BLaER1 treated with 17β-estradiol and CSF1 and Interleukin-3, amounts not matched to agents 10 nM and 100 nM (cell line): Measurements from ENCODE around the gene TMPRSS3.

Experiments
- H3K27ac ChIP-seq, 11 experiments: shearing (Covaris generic); formaldehyde crosslinking; 2 replicates each; pipeline ENCODE4 v1.8.1; 2022
- H3K27me3 ChIP-seq, 11 experiments: shearing (Covaris generic); formaldehyde crosslinking; 2 replicates each; pipeline ENCODE4 v1.8.1; 2022
- H3K36me3 ChIP-seq, 11 experiments: shearing (Covaris generic); formaldehyde crosslinking; 2 replicates each; pipeline ENCODE4 v1.8.1; 2022
- H3K4me1 ChIP-seq, 10 experiments: shearing (Covaris generic); formaldehyde crosslinking; 2 replicates each; pipeline ENCODE4 v1.8.1; 2022
- H3K4me2 ChIP-seq, 11 experiments: shearing (Covaris generic); formaldehyde crosslinking; 2 replicates each; pipeline ENCODE4 v1.8.1; 2022
- H3K4me3 ChIP-seq, 10 experiments: shearing (Covaris generic); formaldehyde crosslinking; 2 replicates each; pipeline ENCODE4 v1.8.1; 2022
- H3K9ac ChIP-seq, 11 experiments: shearing (Covaris generic); formaldehyde crosslinking; 2 replicates each; pipeline ENCODE4 v1.8.1; 2022
- H3K9me3 ChIP-seq, 11 experiments: shearing (Covaris generic); formaldehyde crosslinking; replicated peaks in 1 of 11; 2 replicates each; pipeline ENCODE4 v1.8.1; 2022
- H4K20me1 ChIP-seq, 11 experiments: shearing (Covaris generic); formaldehyde crosslinking; 2 replicates each; pipeline ENCODE4 v1.8.1; 2022
- Cebpa-rat ChIP-seq, 11 experiments: shearing (Covaris generic); IDR thresholded peaks; 2 replicates each; pipeline ENCODE4 v1.8.1; 2022

The TMPRSS3 gene

DNA sequence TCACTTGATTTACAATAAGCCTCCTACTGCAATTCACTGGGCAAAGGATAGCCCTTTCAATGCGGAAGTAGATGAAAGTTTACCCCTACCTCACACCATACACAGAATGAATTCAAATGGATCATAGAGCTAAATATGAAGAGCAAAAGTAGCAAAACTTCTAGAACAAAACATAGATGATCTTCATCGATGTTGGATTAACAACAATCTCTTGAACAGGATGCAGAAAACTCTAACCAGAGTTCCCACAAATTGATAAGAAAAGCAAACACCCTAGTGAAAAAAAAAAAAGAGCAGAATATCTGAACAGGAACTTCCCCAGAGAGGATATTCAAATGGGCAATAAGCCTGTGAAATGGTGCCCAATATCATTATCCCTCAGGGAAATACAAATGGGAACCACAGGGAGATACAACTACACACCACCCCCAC is 6.0 kb upstream of the TMPRSS3 start:
- H3K36me3 ChIP-seq = no peaks in the 10 kb centered on the region
- no peak overlapping the region for H3K4me3 ChIP-seq
- H3K27me3 ChIP-seq = peaks cover 0 to 13% (median 0%) of the 10 kb centered on the region in 11 experiments; a peak in 3 of 22 replicates
- H3K4me2 ChIP-seq = no peak overlapping the region
- no peaks in the 10 kb centered on the region for H4K20me1 ChIP-seq
- H3K9ac ChIP-seq = no peak overlapping the region
- no peak overlapping the region for H3K27ac ChIP-seq
- TF ChIP-seq Cebpa-rat (IDR thresholded peaks at IDR 0.05) = no peak
- H3K9me3 ChIP-seq = peaks cover 12 to 19% (median 15%) of the 10 kb centered on the region in 11 experiments; a peak in 21 of 22 replicates
- peaks cover 25 to 69% (median 58%) of the 10 kb centered on the region in 10 experiments for H3K4me1 ChIP-seq

DNA sequence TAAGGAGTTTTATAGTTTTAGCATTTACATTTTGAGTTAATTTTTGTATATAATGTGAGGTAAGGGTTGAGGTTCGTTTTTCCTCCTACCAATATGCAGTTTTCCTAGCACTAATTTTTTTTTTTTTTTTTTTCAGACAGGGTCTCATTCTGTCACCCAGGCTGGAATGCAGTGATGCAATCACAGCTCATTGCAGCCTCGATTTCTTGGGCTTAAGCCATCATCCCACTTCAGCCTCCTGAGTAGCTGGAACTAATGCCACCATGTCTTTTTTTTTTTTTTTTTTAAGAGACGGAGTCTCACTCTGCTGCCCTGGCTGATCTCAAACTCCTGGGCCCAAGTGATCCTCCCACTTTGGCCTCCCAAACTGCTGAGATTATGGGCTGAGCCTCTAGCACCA is 5.3 kb upstream of the TMPRSS3 start:
- H3K27ac ChIP-seq = no peak overlapping the region
- TF ChIP-seq Cebpa-rat (IDR thresholded peaks at IDR 0.05) = no peak
- H3K4me3 ChIP-seq = no peak overlapping the region
- no peaks in the 10 kb centered on the region for H3K36me3 ChIP-seq
- H3K9me3 ChIP-seq = peaks cover 12 to 19% (median 15%) of the 10 kb centered on the region in 11 experiments; a peak in 21 of 22 replicates
- H3K9ac ChIP-seq = no peak overlapping the region
- no peaks in the 10 kb centered on the region for H4K20me1 ChIP-seq
- peaks cover 0 to 20% (median 0%) of the 10 kb centered on the region in 11 experiments; a peak in 4 of 22 replicates for H3K27me3 ChIP-seq
- peaks cover 24 to 69% (median 58%) of the 10 kb centered on the region in 10 experiments for H3K4me1 ChIP-seq
- no peak overlapping the region for H3K4me2 ChIP-seq

DNA sequence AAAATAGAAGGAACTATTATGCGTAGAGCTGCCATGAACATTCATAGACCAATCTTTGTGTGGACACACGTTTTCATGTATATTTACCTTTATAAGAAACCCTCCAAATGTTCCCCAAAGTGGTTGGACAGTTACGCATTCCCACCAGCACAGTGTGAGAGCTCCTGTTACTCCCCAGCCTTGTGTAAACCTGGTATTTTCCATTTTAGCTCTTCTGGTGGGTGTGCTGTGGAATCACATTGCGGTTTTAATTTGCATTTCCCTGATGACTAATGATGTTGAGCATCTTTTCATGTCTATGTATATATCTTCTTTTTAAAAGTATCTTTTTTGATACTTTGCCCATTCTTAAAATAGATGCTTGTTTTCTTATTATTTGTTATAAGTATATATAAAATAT is 4.7 kb upstream of the TMPRSS3 start:
- Histone ChIP-seq H4K20me1 (no peaks in the 10 kb centered on the region), H3K27me3 (peaks cover 0 to 22% (median 0%) of the 10 kb centered on the region in 11 experiments; a peak in 4 of 22 replicates), H3K4me3 (no peak overlapping the region), H3K27ac (no peak overlapping the region), H3K4me2 (no peak overlapping the region), H3K36me3 (no peaks in the 10 kb centered on the region), H3K4me1 (peaks cover 30 to 72% (median 61%) of the 10 kb centered on the region in 10 experiments), H3K9ac (no peak overlapping the region), H3K9me3 (peaks cover 12 to 19% (median 15%) of the 10 kb centered on the region in 11 experiments; a peak in 21 of 22 replicates)
- no peak for TF ChIP-seq Cebpa-rat (IDR thresholded peaks at IDR 0.05)

DNA sequence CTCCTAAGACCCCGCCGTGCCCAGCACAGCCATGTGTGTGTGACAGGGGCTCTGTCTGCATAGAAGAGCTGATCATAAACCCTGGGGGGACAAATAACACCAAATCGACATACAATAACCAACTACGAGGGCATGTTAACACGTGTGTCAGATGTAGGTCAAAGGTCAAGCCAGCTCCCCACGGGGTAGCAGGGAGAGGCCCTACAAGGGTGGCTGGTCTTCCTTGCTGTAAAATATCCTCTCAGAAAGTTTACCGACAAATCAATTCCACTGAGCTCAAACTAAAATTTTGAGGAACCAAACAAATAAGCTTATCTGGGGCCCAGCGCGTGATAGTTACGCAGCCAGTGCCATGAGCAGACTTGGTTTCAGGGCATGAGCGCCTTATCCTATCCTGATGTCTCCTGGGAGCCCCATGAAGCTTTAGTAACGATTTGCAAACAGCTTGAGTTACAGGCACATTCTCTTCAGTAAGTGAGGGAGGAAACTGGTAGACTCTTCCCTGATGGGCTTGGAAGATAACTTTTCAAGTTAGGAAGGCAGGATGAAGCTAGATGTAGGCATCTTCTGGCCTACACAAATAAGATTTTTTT is 2.7 kb upstream of the TMPRSS3 start:
- H3K27me3 ChIP-seq = peaks cover 0 to 22% (median 0%) of the 10 kb centered on the region in 11 experiments; a peak in 4 of 22 replicates
- H3K9me3 ChIP-seq = peaks cover 12 to 19% (median 15%) of the 10 kb centered on the region in 11 experiments; a peak in 21 of 22 replicates
- peaks cover 32 to 67% (median 54%) of the 10 kb centered on the region in 10 experiments for H3K4me1 ChIP-seq
- H4K20me1 ChIP-seq = no peaks in the 10 kb centered on the region
- no peaks in the 10 kb centered on the region for H3K36me3 ChIP-seq
- H3K4me3 ChIP-seq = no peak overlapping the region; a peak in 1 of 20 replicates
- peak overlapping the region in 4 of 11 experiments; percentile 20 to 55 (median 48); a peak in 5 of 22 replicates for H3K9ac ChIP-seq
- no peak for TF ChIP-seq Cebpa-rat (IDR thresholded peaks at IDR 0.05)
- peak overlapping the region; percentile 47 to 92 (median 78) for H3K4me2 ChIP-seq
- H3K27ac ChIP-seq = peak overlapping the region in 5 of 11 experiments; percentile 2 to 77 (median 74); a peak in 9 of 22 replicates

DNA sequence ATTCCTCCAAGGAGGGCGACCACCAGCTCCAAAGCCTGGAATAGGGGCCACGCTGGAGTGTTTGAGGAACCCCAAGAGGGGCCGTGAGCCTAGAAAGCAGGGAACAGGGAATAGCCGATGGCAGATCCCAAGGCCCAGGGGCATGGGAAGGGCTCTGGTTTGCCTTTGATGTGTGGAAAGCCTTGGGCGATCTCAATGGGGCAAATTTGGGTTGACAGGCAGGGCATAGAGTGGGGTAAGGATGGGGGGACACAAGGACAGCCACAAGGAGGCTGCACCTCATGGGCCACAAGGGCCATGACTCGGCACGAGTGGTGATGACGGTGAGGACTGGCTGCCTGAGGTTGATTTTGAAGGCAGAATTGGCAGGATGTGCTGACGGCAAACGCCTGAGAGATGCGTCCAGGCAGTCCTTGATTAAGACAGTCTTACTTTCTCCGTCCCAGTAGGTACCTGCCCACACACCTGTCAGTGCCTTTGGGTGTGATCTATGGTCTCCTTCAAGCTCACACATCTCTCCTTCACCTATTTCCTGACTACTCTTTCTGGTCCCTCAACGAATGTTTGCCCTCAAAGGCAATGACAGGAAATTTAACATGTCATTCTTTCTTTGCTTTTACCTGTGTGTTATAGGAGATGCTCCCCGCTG is 2.0 kb upstream of the TMPRSS3 start:
- Histone ChIP-seq H3K27me3 (peaks cover 0 to 22% (median 0%) of the 10 kb centered on the region in 11 experiments; a peak in 4 of 22 replicates), H3K9ac (peak overlapping the region in 4 of 11 experiments; percentile 20 to 55 (median 48); a peak in 7 of 22 replicates), H3K27ac (peak overlapping the region in 5 of 11 experiments; percentile 2 to 77 (median 74); a peak in 9 of 22 replicates), H3K4me2 (peak overlapping the region; percentile 47 to 92 (median 78)), H3K4me3 (no peak overlapping the region; a peak in 1 of 20 replicates), H4K20me1 (no peaks in the 10 kb centered on the region), H3K4me1 (peaks cover 37 to 69% (median 60%) of the 10 kb centered on the region in 10 experiments), H3K36me3 (no peaks in the 10 kb centered on the region), H3K9me3 (peaks cover 12 to 18% (median 15%) of the 10 kb centered on the region in 11 experiments; a peak in 21 of 22 replicates)
- TF ChIP-seq Cebpa-rat (IDR thresholded peaks at IDR 0.05) = no peak

DNA sequence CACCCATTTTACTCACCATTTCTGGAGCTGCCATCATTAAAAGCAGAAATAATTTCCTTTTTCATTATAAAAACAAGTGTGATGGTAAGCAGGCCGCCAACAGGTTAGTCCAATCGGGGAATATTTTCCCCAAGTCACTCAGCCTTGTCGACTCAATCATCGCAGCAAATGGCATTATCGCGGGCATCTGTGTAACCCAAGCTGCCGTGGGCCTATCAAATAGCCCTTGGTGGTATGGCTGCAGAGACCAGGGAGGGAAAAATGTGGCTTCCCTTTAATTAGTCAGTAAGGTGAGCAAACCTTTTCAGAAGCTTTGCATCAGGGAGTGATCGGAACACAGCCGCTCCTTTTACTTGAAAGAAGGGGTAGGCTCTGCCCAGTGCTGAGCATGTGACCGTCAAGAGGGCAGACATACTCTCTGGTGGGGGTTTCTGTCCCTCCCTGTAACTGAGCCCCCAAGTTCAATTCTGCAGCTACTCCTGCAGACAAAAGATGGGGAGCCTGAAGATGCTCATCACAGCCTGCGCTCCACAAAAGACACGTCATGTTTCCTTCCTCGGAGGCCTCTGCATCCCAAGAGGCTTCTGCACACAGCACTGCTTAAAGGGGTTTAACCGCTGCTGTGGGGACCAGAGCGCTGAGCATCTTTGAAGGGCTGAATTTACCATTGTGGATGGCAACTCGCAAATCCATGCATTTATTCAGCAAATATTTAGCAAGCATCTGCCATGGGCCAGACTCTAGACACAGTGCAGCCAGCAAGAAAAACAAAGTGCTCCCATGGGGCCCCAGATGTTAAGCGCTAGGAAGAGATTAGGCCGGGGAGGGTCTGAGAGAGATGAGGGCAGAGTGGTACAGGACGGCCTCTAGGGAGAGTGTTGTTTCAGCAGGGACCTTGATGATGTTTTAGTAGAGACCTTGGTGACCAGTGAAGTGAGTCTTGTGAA is 1.2 kb upstream of the TMPRSS3 start:
- Histone ChIP-seq H4K20me1 (no peaks in the 10 kb centered on the region), H3K4me2 (peak overlapping the region; percentile 47 to 92 (median 78); a peak in 21 of 22 replicates), H3K27me3 (peaks cover 0 to 22% (median 0%) of the 10 kb centered on the region in 11 experiments; a peak in 4 of 22 replicates), H3K9ac (peak overlapping the region in 4 of 11 experiments; percentile 20 to 55 (median 48); a peak in 7 of 22 replicates), H3K36me3 (no peaks in the 10 kb centered on the region), H3K4me3 (peak overlapping the region in 2 of 10 experiments; percentile 10 to 41; a peak in 2 of 20 replicates), H3K9me3 (peaks cover 9 to 12% (median 10%) of the 10 kb centered on the region in 11 experiments; a peak in 21 of 22 replicates), H3K4me1 (peaks cover 41 to 77% (median 67%) of the 10 kb centered on the region in 10 experiments), H3K27ac (peak overlapping the region in 5 of 11 experiments; percentile 2 to 77 (median 74); a peak in 8 of 22 replicates)
- no peak for TF ChIP-seq Cebpa-rat (IDR thresholded peaks at IDR 0.05)

DNA sequence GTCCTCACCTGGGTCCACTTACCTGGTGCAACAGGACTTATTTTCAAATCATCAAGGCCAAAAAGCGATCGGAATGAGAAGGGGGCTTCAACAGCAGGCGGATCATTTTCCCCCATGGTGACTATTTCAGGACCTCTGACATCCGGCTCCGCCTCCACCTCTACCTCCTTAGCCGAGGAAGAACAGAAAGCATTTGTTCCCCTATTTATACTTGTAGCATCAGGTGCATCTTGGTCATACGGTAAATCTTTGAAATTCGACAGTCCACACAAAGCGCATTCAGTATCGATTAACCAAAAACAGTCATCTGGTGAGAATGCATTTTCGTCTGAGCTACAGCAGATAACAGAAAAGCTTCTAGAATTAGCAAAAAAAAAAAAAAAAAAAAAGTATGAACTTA is 550 bp downstream of the TMPRSS3 start:
- Histone ChIP-seq H3K4me1 (peaks cover 41 to 95% (median 71%) of the 10 kb centered on the region in 10 experiments), H3K4me2 (peak overlapping the region; percentile 37 to 92 (median 78); a peak in 21 of 22 replicates)
- no peak for TF ChIP-seq Cebpa-rat (IDR thresholded peaks at IDR 0.05)

DNA sequence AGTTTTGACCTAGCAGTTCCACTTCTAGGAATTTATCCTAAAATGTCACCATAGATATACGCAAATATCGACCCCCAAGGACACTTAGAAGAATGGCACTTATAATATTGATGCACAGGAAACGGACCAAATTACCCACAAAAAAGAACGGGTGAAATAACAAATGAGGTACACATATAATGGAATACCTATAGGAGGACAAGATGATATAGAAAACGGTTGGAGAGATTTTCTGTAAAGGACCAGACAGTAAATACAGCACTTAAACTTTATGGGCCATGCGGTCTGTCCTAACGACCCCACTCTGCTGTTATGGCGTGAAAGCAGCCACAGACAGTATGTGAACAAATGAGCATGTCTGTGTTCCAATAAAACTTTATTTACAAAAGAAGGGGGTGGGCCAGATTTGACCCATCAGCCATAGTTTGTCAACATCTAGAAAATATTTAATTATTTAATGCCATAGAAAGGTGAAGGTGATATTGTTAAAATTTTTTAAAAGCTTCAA is 2.4 kb downstream of the TMPRSS3 start:
- peak overlapping the region in 2 of 11 experiments; percentile 19 to 24; a peak in 1 of 22 replicates for H3K27ac ChIP-seq
- no peaks in the 10 kb centered on the region for H4K20me1 ChIP-seq
- H3K9ac ChIP-seq = no peak overlapping the region
- H3K27me3 ChIP-seq = peaks cover 0 to 22% (median 0%) of the 10 kb centered on the region in 11 experiments; a peak in 4 of 22 replicates
- no peak overlapping the region for H3K4me3 ChIP-seq
- peak overlapping the region; percentile 56 to 86 (median 69) for H3K4me2 ChIP-seq
- peaks cover 54 to 97% (median 78%) of the 10 kb centered on the region in 10 experiments for H3K4me1 ChIP-seq
- TF ChIP-seq Cebpa-rat (IDR thresholded peaks at IDR 0.05) = no peak
- H3K9me3 ChIP-seq = no peaks in the 10 kb centered on the region
- peaks cover 0 to 2% (median 0%) of the 10 kb centered on the region in 11 experiments; a peak in 1 of 22 replicates for H3K36me3 ChIP-seq

More for the DNA sequence above, 550 bp downstream of the TMPRSS3 start:
- Histone ChIP-seq H3K9ac (no peak overlapping the region), H4K20me1 (no peaks in the 10 kb centered on the region), H3K27ac (peak overlapping the region in 1 of 11 experiments; percentile 53; a peak in 1 of 22 replicates), H3K27me3 (peaks cover 0 to 22% (median 0%) of the 10 kb centered on the region in 11 experiments; a peak in 4 of 22 replicates), H3K9me3 (no peaks in the 10 kb centered on the region), H3K4me3 (peak overlapping the region in 2 of 10 experiments; percentile 17 to 22; a peak in 2 of 20 replicates), H3K36me3 (no peaks in the 10 kb centered on the region)
